ENCODE results near the gene CPT1A. TPM values are rescaled to one million over a fixed set of nuclear protein-coding genes. Genes with fewer than 3 reads are reported as not detected.
A peak's percentile ranks its signal among the peaks of the same experiment; 100 is the strongest.

The CPT1A gene
- total RNA-seq, 2 experiments from 2014 or later, result 17.5 TPM

DNA sequence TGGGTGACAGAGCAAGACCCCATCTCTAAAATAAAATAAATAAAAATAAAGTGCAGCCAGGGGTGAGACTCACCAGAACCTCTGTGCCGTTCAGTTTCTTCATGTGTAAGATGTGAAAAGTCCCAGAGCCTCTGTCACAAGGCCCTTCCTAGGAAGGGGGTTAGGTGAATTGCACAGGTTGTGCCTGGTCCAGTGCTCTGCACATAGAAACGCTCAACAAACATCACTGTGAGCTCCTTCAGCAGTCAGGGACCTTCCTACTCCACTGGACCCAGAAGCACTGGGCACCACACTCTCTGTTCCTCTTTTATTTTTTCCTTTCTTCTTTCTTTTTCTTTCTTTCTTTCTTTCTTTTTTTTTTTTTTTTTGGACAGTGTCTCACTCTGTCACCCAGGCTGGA lies 39.6 kb upstream of the CPT1A start:
- ATAC-seq, result no peak
- Mint-ChIP-seq H3K27ac (no peak overlapping the region), H3K4me1 (ENCODE audit: low read depth) (peaks cover 3% of the 10 kb centered on the region), H3K4me3 (no peak overlapping the region), H3K27me3 (no peaks in the 10 kb centered on the region), H3K36me3 (ENCODE audit: low read depth) (no peaks in the 10 kb centered on the region), H3K9me3 (no peaks in the 10 kb centered on the region)
- CTCF ChIA-PET, result no interaction called here
- TF ChIP-seq, protein P1, sequence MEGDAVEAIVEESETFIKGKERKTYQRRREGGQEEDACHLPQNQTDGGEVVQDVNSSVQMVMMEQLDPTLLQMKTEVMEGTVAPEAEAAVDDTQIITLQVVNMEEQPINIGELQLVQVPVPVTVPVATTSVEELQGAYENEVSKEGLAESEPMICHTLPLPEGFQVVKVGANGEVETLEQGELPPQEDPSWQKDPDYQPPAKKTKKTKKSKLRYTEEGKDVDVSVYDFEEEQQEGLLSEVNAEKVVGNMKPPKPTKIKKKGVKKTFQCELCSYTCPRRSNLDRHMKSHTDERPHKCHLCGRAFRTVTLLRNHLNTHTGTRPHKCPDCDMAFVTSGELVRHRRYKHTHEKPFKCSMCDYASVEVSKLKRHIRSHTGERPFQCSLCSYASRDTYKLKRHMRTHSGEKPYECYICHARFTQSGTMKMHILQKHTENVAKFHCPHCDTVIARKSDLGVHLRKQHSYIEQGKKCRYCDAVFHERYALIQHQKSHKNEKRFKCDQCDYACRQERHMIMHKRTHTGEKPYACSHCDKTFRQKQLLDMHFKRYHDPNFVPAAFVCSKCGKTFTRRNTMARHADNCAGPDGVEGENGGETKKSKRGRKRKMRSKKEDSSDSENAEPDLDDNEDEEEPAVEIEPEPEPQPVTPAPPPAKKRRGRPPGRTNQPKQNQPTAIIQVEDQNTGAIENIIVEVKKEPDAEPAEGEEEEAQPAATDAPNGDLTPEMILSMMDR (IDR thresholded peaks at IDR 0.05), result no peak
- POLR2A ChIA-PET, result no interaction called here
- no peak for DNase-seq
- intact Hi-C loops (cut with micrococcal nuclease), result no loop called here

DNA sequence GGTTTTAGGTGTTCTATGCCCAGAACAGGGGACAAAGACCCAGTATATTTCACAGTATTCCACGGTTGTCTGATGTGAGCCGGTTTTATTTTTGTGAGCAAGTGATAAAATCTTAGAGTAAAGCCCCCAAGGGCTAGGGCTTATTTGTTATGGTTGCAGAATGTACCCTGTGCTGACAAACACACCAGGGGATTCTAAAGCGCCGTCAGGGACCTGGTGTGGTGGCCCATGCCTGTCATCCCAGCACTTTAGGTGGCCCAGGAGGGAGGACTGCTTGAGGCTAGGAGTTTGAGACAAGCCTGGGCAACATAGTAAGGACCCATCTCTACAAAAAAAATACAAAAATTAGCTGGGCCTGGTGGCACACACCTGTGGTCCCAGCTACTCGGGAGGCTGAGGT lies 39.1 kb upstream of the CPT1A start:
- Mint-ChIP-seq H3K9me3 (no peaks in the 10 kb centered on the region), H3K27ac (no peak overlapping the region), H3K4me3 (no peak overlapping the region), H3K27me3 (no peaks in the 10 kb centered on the region), H3K4me1 (ENCODE audit: low read depth) (peaks cover 3% of the 10 kb centered on the region), H3K36me3 (ENCODE audit: low read depth) (no peaks in the 10 kb centered on the region)
- intact Hi-C loops (cut with micrococcal nuclease), result no loop called here
- ChIA-PET CTCF (no interaction called here), POLR2A (no interaction called here)
- no peak for DNase-seq
- no peak for ATAC-seq
- TF ChIP-seq, protein P1 (IDR thresholded peaks at IDR 0.05), result no peak

DNA sequence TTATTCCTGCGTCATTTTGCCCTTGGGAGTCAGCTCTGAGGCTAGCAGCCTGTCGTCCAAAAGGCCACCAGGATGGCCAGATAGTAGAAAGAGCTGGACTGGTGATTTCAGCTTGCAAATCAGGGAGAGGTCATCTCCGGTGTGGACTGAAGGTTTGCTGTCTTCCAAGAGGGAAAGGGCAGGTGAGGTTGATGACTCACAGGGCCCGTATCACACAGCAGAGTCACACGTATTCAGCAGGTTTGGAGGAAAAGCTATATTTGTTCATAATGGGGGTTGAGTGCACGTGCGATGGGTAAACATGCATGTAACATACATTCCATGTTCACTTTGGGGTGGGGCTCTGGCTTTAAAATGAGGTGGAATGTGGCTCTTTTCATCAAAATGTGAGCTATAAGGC lies 36.3 kb upstream of the CPT1A start:
- no peaks in the 10 kb centered on the region for H3K36me3 Mint-ChIP-seq (ENCODE audit: low read depth)
- CTCF ChIA-PET, result interaction anchor here (1.3 kb wide), 2 partner anchors 9 to 26 kb away, joined by 3 to 4 read pairs; no protein-coding TSS in a partner anchor
- intact Hi-C loops (cut with micrococcal nuclease), result no loop called here
- TF ChIP-seq, protein P1 (IDR thresholded peaks at IDR 0.05), result no peak
- ATAC-seq (no peak), DNase-seq (no peak)
- H3K9me3 Mint-ChIP-seq, result no peaks in the 10 kb centered on the region
- peaks cover 6% of the 10 kb centered on the region for H3K4me1 Mint-ChIP-seq (ENCODE audit: low read depth)
- H3K4me3 Mint-ChIP-seq, result no peak overlapping the region
- H3K27ac Mint-ChIP-seq, result no peak overlapping the region
- POLR2A ChIA-PET, result interaction anchor here (1.3 to 1.4 kb wide), 2 partner anchors 26 to 69 kb away, joined by 3 to 4 read pairs; partner anchors contain the start of gene IGHMBP2
- H3K27me3 Mint-ChIP-seq, result no peaks in the 10 kb centered on the region

DNA sequence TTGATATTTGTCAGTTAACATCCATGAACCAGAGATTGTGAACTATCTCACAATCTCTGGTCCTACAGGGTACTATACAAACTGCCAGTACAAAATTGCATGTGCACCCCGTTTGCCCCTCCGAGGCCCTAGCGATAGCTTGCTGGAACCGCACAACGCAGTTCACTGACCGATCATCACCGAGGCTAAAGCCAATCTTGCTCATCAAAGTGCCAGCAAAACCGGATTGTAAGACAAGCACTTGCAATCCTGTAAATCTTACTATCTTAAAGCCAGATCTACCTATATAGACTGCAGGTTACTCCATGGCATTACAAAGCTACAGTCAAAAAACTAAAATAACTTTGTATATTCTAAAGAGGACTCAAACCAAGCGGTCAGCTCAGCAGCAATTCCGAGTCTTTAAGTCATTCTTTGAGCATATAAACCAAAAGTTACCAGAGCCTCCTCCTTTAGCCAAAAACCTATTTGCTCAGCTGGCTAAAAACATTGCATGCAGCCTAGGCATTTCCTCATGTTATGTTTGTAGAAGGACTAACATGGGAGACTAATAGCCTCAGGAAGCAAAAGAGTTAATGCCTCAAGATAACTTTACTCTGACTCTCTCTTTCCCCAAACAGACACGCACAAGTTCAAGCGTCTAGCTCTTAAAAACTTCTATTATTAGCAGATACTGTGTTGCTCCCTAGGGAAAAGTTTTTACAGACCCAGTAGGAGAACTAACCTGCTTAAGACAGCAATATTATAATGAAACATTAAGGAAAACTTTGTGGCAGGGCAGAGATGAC lies 30.7 kb upstream of the CPT1A start:
- Mint-ChIP-seq H3K4me3 (no peak overlapping the region), H3K4me1 (ENCODE audit: low read depth) (peaks cover 14% of the 10 kb centered on the region), H3K36me3 (ENCODE audit: low read depth) (no peaks in the 10 kb centered on the region), H3K27me3 (peaks cover 29% of the 10 kb centered on the region), H3K27ac (no peak overlapping the region), H3K9me3 (no peaks in the 10 kb centered on the region)
- DNase-seq (no peak), ATAC-seq (no peak)
- TF ChIP-seq, protein P1 (IDR thresholded peaks at IDR 0.05), result no peak
- intact Hi-C loops (cut with micrococcal nuclease), result no loop called here
- ChIA-PET CTCF (interaction anchor here (1.4 kb wide), 1 partner anchor 29 kb away, joined by 6 read pairs; no protein-coding TSS in a partner anchor), POLR2A (interaction anchor here (0.6 kb wide), 1 partner anchor 1346 kb away, joined by 3 read pairs; no protein-coding TSS in a partner anchor)

DNA sequence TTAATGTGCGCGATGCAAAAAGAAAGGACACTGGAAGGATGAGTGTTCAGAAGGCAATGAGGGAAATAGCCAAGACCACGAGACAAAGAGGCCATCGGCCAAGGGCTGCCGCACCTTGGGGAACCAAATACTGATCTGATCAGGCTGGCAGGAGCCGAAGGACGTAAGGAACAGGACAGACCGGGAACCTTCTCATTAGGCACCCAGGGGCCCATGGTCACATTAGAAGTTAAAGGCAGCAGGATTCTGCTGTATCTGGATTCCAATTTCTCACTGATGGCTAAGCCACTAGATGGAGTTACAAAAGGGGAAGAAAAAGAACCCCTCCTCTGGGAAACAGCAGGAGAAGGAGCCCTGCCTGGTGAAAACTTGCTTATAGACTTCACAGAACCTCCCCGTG lies 28.8 kb upstream of the CPT1A start:
- Mint-ChIP-seq H3K36me3 (ENCODE audit: low read depth) (no peaks in the 10 kb centered on the region), H3K27ac (no peak overlapping the region), H3K27me3 (peaks cover 30% of the 10 kb centered on the region), H3K4me1 (ENCODE audit: low read depth) (peaks cover 11% of the 10 kb centered on the region), H3K9me3 (no peaks in the 10 kb centered on the region), H3K4me3 (peak overlapping the region; percentile 72)
- TF ChIP-seq, protein P1 (IDR thresholded peaks at IDR 0.05), result no peak
- intact Hi-C loops (cut with micrococcal nuclease), result no loop called here
- no peak for DNase-seq
- POLR2A ChIA-PET, result interaction anchor here (1.7 kb wide), 1 partner anchor 21 kb away, joined by 3 read pairs; no protein-coding TSS in a partner anchor
- ATAC-seq, result no peak
- CTCF ChIA-PET, result no interaction called here
